HG02610 (cell line): ENCODE results near the gene VOPP1.

Source experiments
- ATAC-seq: cut with Tn5 transposase; IDR thresholded peaks from one replicate; pipeline ENCODE4 v1.9.1; 2021; ENCODE audit warnings: mild to moderate bottlenecking, moderate library complexity; ENCODE audit not compliant: unreplicated experiment

The VOPP1 gene

GRCh38 chr7:55438757-55439525 is 133.4 kb downstream of the VOPP1 start:
- no peak for ATAC-seq

GRCh38 chr7:55438085-55438756 is 134.1 kb downstream of the VOPP1 start:
- no peak for ATAC-seq

GRCh38 chr7:55437375-55437774 is 134.9 kb downstream of the VOPP1 start:
- ATAC-seq: no peak

GRCh38 chr7:55436457-55436856 is 135.8 kb downstream of the VOPP1 start:
- no peak for ATAC-seq

- no peak for ATAC-seq
Observed at GRCh38 chr7:55435466-55435865, 136.8 kb downstream of the VOPP1 start.

GRCh38 chr7:55432939-55433784 is 139.1 kb downstream of the VOPP1 start:
- ATAC-seq: peak; percentile 71

- no peak for ATAC-seq
Observed at GRCh38 chr7:55432506-55432905, 139.8 kb downstream of the VOPP1 start.

- no peak for ATAC-seq
Observed at GRCh38 chr7:55431898-55432297, 140.4 kb downstream of the VOPP1 start.

- no peak for ATAC-seq
Observed at GRCh38 chr7:55429835-55430499, 142.3 kb downstream of the VOPP1 start.

GRCh38 chr7:55427800-55428199 is 144.5 kb downstream of the VOPP1 start:
- no peak for ATAC-seq

- ATAC-seq: no peak
Observed at GRCh38 chr7:55427342-55427741, 145.0 kb downstream of the VOPP1 start.

GRCh38 chr7:55426676-55427075 is 145.6 kb downstream of the VOPP1 start:
- ATAC-seq: no peak

GRCh38 chr7:55425141-55425752 is 147.1 kb downstream of the VOPP1 start:
- no peak for ATAC-seq

- ATAC-seq: no peak
Observed at GRCh38 chr7:55423891-55424290, 148.4 kb downstream of the VOPP1 start.

- ATAC-seq: no peak
Observed at GRCh38 chr7:55423277-55423711, 149.0 kb downstream of the VOPP1 start.
